CD14-positive monocyte (primary cell): ENCODE results near the gene SSTR5. TPM values are rescaled to one million over a fixed set of nuclear protein-coding genes. Genes with fewer than 3 reads are reported as not detected.

ENCODE experiments used
- DNase-seq, 3 donors: peaks; one replicate each; pipeline ENCODE4 v3.0.0-alpha.2; 2011 to 2022
- H2AFZ ChIP-seq: 2 replicates; pipeline ENCODE4 v1.6.0; 2012; ENCODE audit warnings: mild to moderate bottlenecking, low read depth, low read length, inconsistent platforms; ENCODE audit not compliant: insufficient read depth, poor library complexity, severe bottlenecking
- H3K27ac ChIP-seq, 2 donors: 1 replicate in 1 of 2; 2 replicates in 1 of 2; pipeline ENCODE4 v1.5.1; 2012 to 2013; ENCODE audit warnings: low read length in 2 of 2, control low read depth in 1 of 2, inconsistent platforms in 1 of 2, low read depth in 1 of 2, mild to moderate bottlenecking in 1 of 2
- H3K27me3 ChIP-seq, 2 donors: one replicate each; pipeline versions ENCODE4 v1.6.0 to v1.6.1; 2011 to 2013; ENCODE audit warnings: low read length in 2 of 2; ENCODE audit not compliant: control insufficient read depth in 2 of 2, insufficient read depth in 2 of 2
- H3K36me3 ChIP-seq, 2 donors: replicated peaks in 1 of 2; 1 replicate in 1 of 2; 2 replicates in 1 of 2; pipeline versions ENCODE4 v1.5.1 to v1.6.1; 2012 to 2013; ENCODE audit warnings: low read length in 2 of 2, control low read depth in 1 of 2, inconsistent platforms in 1 of 2, mild to moderate bottlenecking in 1 of 2; ENCODE audit not compliant: insufficient read depth in 2 of 2, control insufficient read depth in 1 of 2
- H3K4me1 ChIP-seq, 2 donors: 1 replicate in 1 of 2; 2 replicates in 1 of 2; pipeline versions ENCODE4 v1.5.1 to v1.6.1; 2012 to 2013; ENCODE audit warnings: low read length in 2 of 2, control low read depth in 1 of 2, inconsistent platforms in 1 of 2, mild to moderate bottlenecking in 1 of 2, moderate library complexity in 1 of 2; ENCODE audit not compliant: insufficient read depth in 2 of 2, control insufficient read depth in 1 of 2
- H3K4me2 ChIP-seq: replicated peaks from 2 replicates; pipeline ENCODE3; 2012; ENCODE audit warnings: low read length, moderate library complexity, mild to moderate bottlenecking; ENCODE audit not compliant: poor library complexity, severe bottlenecking; ENCODE audit errors: extremely low read depth
- H3K4me3 ChIP-seq, 3 experiments: fragments of 200-600 bp in 1 of 3; sonication (generic) in 1 of 3; replicated peaks in 1 of 3; 1 replicate in 2 of 3; 2 replicates in 1 of 3; pipeline ENCODE4 v1.5.1; 2011 to 2013; ENCODE audit warnings: low read length in 3 of 3, mild to moderate bottlenecking in 3 of 3, control low read depth in 2 of 3, low read depth in 2 of 3, inconsistent platforms in 1 of 3, moderate library complexity in 1 of 3
- H3K79me2 ChIP-seq: 2 replicates; pipeline ENCODE4 v1.6.0; 2012; ENCODE audit warnings: mild to moderate bottlenecking, control low read depth, inconsistent platforms, low read length, moderate library complexity; ENCODE audit not compliant: insufficient read depth
- H3K9ac ChIP-seq: 2 replicates; pipeline ENCODE4 v1.6.0; 2017; ENCODE audit warnings: low read length, mild to moderate bottlenecking; ENCODE audit not compliant: insufficient read depth, poor library complexity, severe bottlenecking
- H3K9me3 ChIP-seq, 2 donors: replicated peaks in 1 of 2; 1 replicate in 1 of 2; 2 replicates in 1 of 2; pipeline versions ENCODE4 v1.5.1 to v1.6.1; 2012 to 2013; ENCODE audit warnings: low read length in 2 of 2, control low read depth in 1 of 2; ENCODE audit not compliant: control insufficient read depth in 1 of 2, insufficient read depth in 1 of 2
- H4K20me1 ChIP-seq: 2 replicates; pipeline ENCODE4 v1.6.0; 2012; ENCODE audit warnings: mild to moderate bottlenecking, low read length, control low read depth, moderate library complexity; ENCODE audit not compliant: insufficient read depth
- H3K27ac Mint-ChIP-seq, 7 donors: one replicate each; pipeline ENCODE4 v1.8.0; 2020; ENCODE audit warnings: mild to moderate bottlenecking in 7 of 7, mixed read lengths in 7 of 7, moderate library complexity in 6 of 7, inconsistent platforms in 2 of 7
- H3K27me3 Mint-ChIP-seq, 3 donors: one replicate each; pipeline ENCODE4 v1.8.0; 2021 to 2022; ENCODE audit warnings: low read depth in 3 of 3, mild to moderate bottlenecking in 3 of 3, mixed read lengths in 3 of 3, moderate library complexity in 3 of 3, inconsistent platforms in 1 of 3
- H3K36me3 Mint-ChIP-seq, 2 donors: one replicate each; pipeline ENCODE4 v1.8.0; 2020; ENCODE audit warnings: mixed read lengths in 2 of 2, inconsistent platforms in 1 of 2, mild to moderate bottlenecking in 1 of 2
- H3K4me1 Mint-ChIP-seq: one replicate; pipeline ENCODE4 v1.8.0; 2020; ENCODE audit warnings: mild to moderate bottlenecking, mixed read lengths
- H3K4me3 Mint-ChIP-seq, 2 donors: one replicate each; pipeline ENCODE4 v1.8.0; 2020; ENCODE audit warnings: mild to moderate bottlenecking in 2 of 2, mixed read lengths in 2 of 2, moderate library complexity in 1 of 2
- H3K9me3 Mint-ChIP-seq, 7 donors: one replicate each; pipeline ENCODE4 v1.8.0; 2020 to 2022; ENCODE audit warnings: mixed read lengths in 7 of 7, mild to moderate bottlenecking in 6 of 7, moderate library complexity in 6 of 7, inconsistent platforms in 2 of 7
- CTCF ChIP-seq: fragments of 200-600 bp; IDR thresholded peaks from one replicate; pipeline ENCODE4 v1.8.0; 2022; ENCODE audit warnings: antibody characterized with exemption, mild to moderate bottlenecking
- WGBS: methylation state at CpG from one replicate; pipeline ENCODE4 v1.1.5; 2013; ENCODE audit warnings: missing lambda C conversion rate; ENCODE audit not compliant: insufficient coverage; 5-methylcytosine and 5-hydroxymethylcytosine counted together
- intact Hi-C, 2 donors: fragments of 100-400 bp; cut with micrococcal nuclease; formaldehyde crosslinking; loops; one replicate each; pipeline versions ENCODE4 v1.15.0 to v1.15.1; 2023
- polyA plus RNA-seq, 3 donors: library from polyadenylated mRNA; depleted of rRNA in 1 of 3; unstranded in 2 of 3; stranded (reverse) in 1 of 3; fragments of 300-500 nt in 2 of 3; fragments of >200 nt in 1 of 3; fragmentation: Illumina TruSeq in 2 of 3; gene quantifications; 1 replicate in 2 of 3; 2 replicates in 1 of 3; pipeline ENCODE4 v1.2.3, GENCODE V29; 2012 to 2021

SSTR5 gene
- polyA plus RNA-seq, 3 donors = not detected

GRCh38 chr16:1061769-1062505 lies 10.6 kb upstream of the SSTR5 start:
- Mint-ChIP-seq H3K27me3 (peaks cover 8 to 39% (median 20%) of the 10 kb centered on the region in 3 donors), H3K4me1 (no peaks in the 10 kb centered on the region), H3K36me3 (no peaks in the 10 kb centered on the region), H3K27ac (no peak overlapping the region), H3K4me3 (no peak overlapping the region), H3K9me3 (peaks cover 7 to 20% (median 13%) of the 10 kb centered on the region in 7 donors)
- Histone ChIP-seq H3K4me3 (no peak overlapping the region), H4K20me1 (no peaks in the 10 kb centered on the region), H3K4me2 (no peak overlapping the region), H3K36me3 (no peaks in the 10 kb centered on the region), H3K79me2 (no peaks in the 10 kb centered on the region), H3K9ac (no peak overlapping the region), H3K9me3 (peaks cover 0 to 21% of the 10 kb centered on the region in 2 donors), H3K27me3 (peaks cover 0 to 7% of the 10 kb centered on the region in 2 donors), H3K4me1 (no peaks in the 10 kb centered on the region), H2AFZ (no peak overlapping the region), H3K27ac (no peak overlapping the region)
- TF ChIP-seq CTCF = no peak
- DNase-seq = no peak
- intact Hi-C loops = no loop called here
- WGBS = 90% methylated on average over 41 of the region's 43 CpGs

GRCh38 chr16:1062895-1063294 lies 9.7 kb upstream of the SSTR5 start:
- Histone ChIP-seq H3K27me3 (peaks cover 0 to 7% of the 10 kb centered on the region in 2 donors), H4K20me1 (no peaks in the 10 kb centered on the region), H3K9me3 (peaks cover 0 to 14% of the 10 kb centered on the region in 2 donors), H2AFZ (no peak overlapping the region), H3K4me3 (no peak overlapping the region), H3K36me3 (no peaks in the 10 kb centered on the region), H3K4me2 (no peak overlapping the region), H3K79me2 (no peaks in the 10 kb centered on the region), H3K4me1 (no peaks in the 10 kb centered on the region), H3K9ac (no peak overlapping the region), H3K27ac (no peak overlapping the region)
- no peak for TF ChIP-seq CTCF
- 83% methylated on average over 13 of the region's 20 CpGs for WGBS
- Mint-ChIP-seq H3K27me3 (peaks cover 14 to 46% (median 28%) of the 10 kb centered on the region in 3 donors), H3K36me3 (no peaks in the 10 kb centered on the region), H3K27ac (no peak overlapping the region), H3K4me1 (no peaks in the 10 kb centered on the region), H3K4me3 (no peak overlapping the region), H3K9me3 (peaks cover 7 to 17% (median 13%) of the 10 kb centered on the region in 7 donors)
- no peak for DNase-seq
- intact Hi-C loops = no loop called here
